HepG2 (cell line): Measurements from ENCODE around the gene SPTB. TPM values are rescaled to one million over a fixed set of nuclear protein-coding genes. Genes with fewer than 3 reads are reported as not detected.
A peak's percentile ranks its signal among the peaks of the same experiment; 100 is the strongest.

Source experiments
- HDAC2 ChIP-seq: sonication (generic); formaldehyde crosslinking; IDR thresholded peaks from 2 replicates; pipeline ENCODE4 v1.4.0; 2020; ENCODE audit warnings: missing genetic modification reagents
- KDM3A ChIP-seq: IDR thresholded peaks from 2 replicates; pipeline ENCODE4 v1.6.1; 2018; ENCODE audit warnings: low read depth, missing compliant biosample characterization
- MEIS2 ChIP-seq: sonication (generic); formaldehyde crosslinking; IDR thresholded peaks from 2 replicates; pipeline ENCODE4 v1.9.0; 2021; ENCODE audit warnings: mild to moderate bottlenecking, missing genetic modification reagents
- PAF1 ChIP-seq: IDR thresholded peaks from 2 replicates; pipeline ENCODE4 v1.6.1; 2016; ENCODE audit warnings: missing genetic modification reagents, missing compliant biosample characterization
- POLR2AphosphoS5 ChIP-seq: IDR thresholded peaks from 2 replicates; pipeline ENCODE4 v1.6.1; 2012; ENCODE audit warnings: low read depth, low read length
- PPARG ChIP-seq: conservative IDR thresholded peaks from 2 replicates; pipeline ENCODE4 v1.6.1; 2016; ENCODE audit warnings: missing biosample characterization, missing genetic modification reagents
- RFXANK ChIP-seq: IDR thresholded peaks from 2 replicates; pipeline ENCODE4 v1.6.1; 2016
- XRCC5 ChIP-seq: fragments of 200-400 bp; formaldehyde crosslinking; optimal IDR thresholded peaks from 2 replicates; pipeline ENCODE3; 2017; ENCODE audit warnings: mild to moderate bottlenecking, low read length
- ZFP90 ChIP-seq: sonication (generic); formaldehyde crosslinking; IDR thresholded peaks from 2 replicates; pipeline ENCODE4 v1.8.0; 2022; ENCODE audit warnings: missing genetic modification reagents, mild to moderate bottlenecking, inconsistent platforms, borderline replicate concordance
- ZMYM3 ChIP-seq: sonication (generic); formaldehyde crosslinking; IDR thresholded peaks from 2 replicates; pipeline ENCODE4 v1.5.1; 2020; ENCODE audit warnings: mild to moderate bottlenecking, missing genetic modification reagents
- ZNF256 ChIP-seq: sonication (generic); formaldehyde crosslinking; conservative IDR thresholded peaks from 2 replicates; pipeline ENCODE4 v1.4.0; 2020; ENCODE audit warnings: missing genetic modification reagents
- ZNF263 ChIP-seq: sonication (generic); formaldehyde crosslinking; IDR thresholded peaks from 2 replicates; pipeline ENCODE4 v1.4.0; 2020; ENCODE audit warnings: missing genetic modification reagents
- ZNF484 ChIP-seq: sonication (generic); formaldehyde crosslinking; IDR thresholded peaks from 2 replicates; pipeline ENCODE4 v1.5.1; 2020; ENCODE audit warnings: mild to moderate bottlenecking, low read depth, missing genetic modification reagents, borderline replicate concordance
- ZNF543 ChIP-seq: sonication (generic); formaldehyde crosslinking; IDR thresholded peaks from 2 replicates; pipeline ENCODE4 v1.4.0; 2020; ENCODE audit warnings: mild to moderate bottlenecking, missing genetic modification reagents
- ZNF678 ChIP-seq: sonication (generic); formaldehyde crosslinking; IDR thresholded peaks from 2 replicates; pipeline ENCODE4 v1.4.0; 2020; ENCODE audit warnings: mild to moderate bottlenecking, missing genetic modification reagents
- ZSCAN21 ChIP-seq: sonication (generic); formaldehyde crosslinking; IDR thresholded peaks from 2 replicates; pipeline ENCODE4 v1.8.0; 2022; ENCODE audit warnings: mild to moderate bottlenecking, missing genetic modification reagents, moderate library complexity, borderline replicate concordance
- polyA plus RNA-seq, 8 experiments: library from polyadenylated mRNA; depleted of rRNA in 3 of 8; stranded (reverse) in 7 of 8; unstranded in 1 of 8; fragments of >200 nt; fragmentation: Illumina TruSeq in 4 of 8; extraction: Trizol in 4 of 8; gene quantifications; 2 replicates each; pipeline versions ENCODE4 v1.2.1 to v1.2.3, GENCODE V29; 2011 to 2016; ENCODE audit warnings: low read depth in 4 of 8, missing spikeins in 1 of 8, mixed read lengths in 1 of 8; ENCODE audit not compliant: insufficient read depth in 1 of 8
- total RNA-seq, 5 experiments: library from RNA; depleted of rRNA; stranded (reverse); fragments of >200 nt; fragmentation: Illumina TruSeq; extraction: Trizol; gene quantifications; 2 replicates each; pipeline ENCODE4 v1.2.3, GENCODE V29; 2016; ENCODE audit warnings: low read depth in 1 of 5
- TF ChIP-seq, protein P1 (sequence below): sonication (generic); formaldehyde crosslinking; IDR thresholded peaks from 2 replicates; pipeline ENCODE4 v1.5.1; 2020; ENCODE audit warnings: missing genetic modification reagents, mild to moderate bottlenecking, borderline replicate concordance
- TF ChIP-seq, protein P2 (sequence below): sonication (generic); formaldehyde crosslinking; IDR thresholded peaks from 2 replicates; pipeline ENCODE4 v1.9.0; 2021; ENCODE audit warnings: missing genetic modification reagents, borderline replicate concordance
- TF ChIP-seq, protein P3 (sequence below): sonication (generic); formaldehyde crosslinking; IDR thresholded peaks from 2 replicates; pipeline ENCODE4 v1.4.0; 2020; ENCODE audit warnings: missing genetic modification reagents
- TF ChIP-seq, protein P4 (sequence below): IDR thresholded peaks from 2 replicates; pipeline ENCODE4 v1.6.1; 2012; ENCODE audit warnings: low read depth, low read length, improper control_type of control experiment
- TF ChIP-seq, protein P5 (sequence below): sonication (generic); formaldehyde crosslinking; IDR thresholded peaks from 2 replicates; pipeline ENCODE4 v1.5.1; 2020; ENCODE audit warnings: missing genetic modification reagents, mild to moderate bottlenecking, borderline replicate concordance

The SPTB gene
- total and polyA plus RNA-seq, 2 of the 13 experiments (the other 11 are each of a cell fraction or from before 2014, with no cell fraction given) = 0.01 to 0.02 TPM

DNA sequence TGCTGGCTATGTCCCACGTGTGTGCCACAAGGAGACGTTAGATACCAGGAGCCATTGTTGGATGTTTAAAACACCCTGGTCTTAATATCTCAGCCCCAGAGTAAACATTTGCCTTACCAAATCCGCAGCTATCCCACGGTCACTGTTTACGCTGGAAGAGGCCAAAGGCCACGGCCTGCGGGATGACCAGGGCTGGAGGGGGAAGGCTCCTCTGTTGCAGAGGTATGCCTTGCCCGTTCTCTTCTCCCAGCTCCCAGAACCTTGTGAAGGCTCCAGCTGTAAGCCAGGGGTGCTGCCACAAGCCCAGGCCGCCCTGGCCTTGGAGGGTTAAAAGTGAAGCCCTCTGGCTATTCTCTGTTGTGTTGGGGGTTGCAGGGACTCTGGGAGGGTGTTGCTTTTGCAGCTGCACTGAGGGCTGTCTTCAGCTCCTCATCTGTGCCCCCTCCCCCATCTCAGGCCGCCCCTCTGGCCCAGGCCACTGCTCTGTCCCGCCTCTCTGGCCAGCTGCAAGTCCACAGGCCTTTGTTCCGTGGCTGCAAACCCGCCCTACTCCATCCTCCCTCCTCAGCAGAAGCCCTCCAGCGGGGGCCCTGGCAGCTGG lies 173.0 kb downstream of the SPTB start (continued):
- TF ChIP-seq, protein P1, sequence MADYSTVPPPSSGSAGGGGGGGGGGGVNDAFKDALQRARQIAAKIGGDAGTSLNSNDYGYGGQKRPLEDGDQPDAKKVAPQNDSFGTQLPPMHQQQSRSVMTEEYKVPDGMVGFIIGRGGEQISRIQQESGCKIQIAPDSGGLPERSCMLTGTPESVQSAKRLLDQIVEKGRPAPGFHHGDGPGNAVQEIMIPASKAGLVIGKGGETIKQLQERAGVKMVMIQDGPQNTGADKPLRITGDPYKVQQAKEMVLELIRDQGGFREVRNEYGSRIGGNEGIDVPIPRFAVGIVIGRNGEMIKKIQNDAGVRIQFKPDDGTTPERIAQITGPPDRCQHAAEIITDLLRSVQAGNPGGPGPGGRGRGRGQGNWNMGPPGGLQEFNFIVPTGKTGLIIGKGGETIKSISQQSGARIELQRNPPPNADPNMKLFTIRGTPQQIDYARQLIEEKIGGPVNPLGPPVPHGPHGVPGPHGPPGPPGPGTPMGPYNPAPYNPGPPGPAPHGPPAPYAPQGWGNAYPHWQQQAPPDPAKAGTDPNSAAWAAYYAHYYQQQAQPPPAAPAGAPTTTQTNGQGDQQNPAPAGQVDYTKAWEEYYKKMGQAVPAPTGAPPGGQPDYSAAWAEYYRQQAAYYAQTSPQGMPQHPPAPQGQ (CRISPR knock-in tag) = no peak
- TF ChIP-seq ZSCAN21 (CRISPR knock-in tag) (no peak), ZNF256 (no peak), PAF1 (CRISPR knock-in tag) (no peak), KDM3A (CRISPR knock-in tag) (peak; percentile 18; the same call in 1 of the 2 replicates), ZNF678 (CRISPR knock-in tag) (no peak), ZNF484 (CRISPR knock-in tag) (no peak), XRCC5 (peak; percentile 51), ZMYM3 (CRISPR knock-in tag) (0 out of 2 replicates have a peak, but pooled peaks have one; percentile 69), ZNF263 (0 out of 2 replicates have a peak, but pooled peaks have one; percentile 41), POLR2AphosphoS5 (no peak), RFXANK (CRISPR knock-in tag) (no peak), HDAC2 (CRISPR knock-in tag) (peak; percentile 74; the same call in 1 of the 2 replicates), ZNF543 (no peak), MEIS2 (CRISPR knock-in tag) (0 out of 2 replicates have a peak, but pooled peaks have one; percentile 26), ZFP90 (0 out of 2 replicates have a peak, but pooled peaks have one; percentile 40), PPARG (CRISPR knock-in tag) (peak; percentile 85)
- TF ChIP-seq, protein P2, sequence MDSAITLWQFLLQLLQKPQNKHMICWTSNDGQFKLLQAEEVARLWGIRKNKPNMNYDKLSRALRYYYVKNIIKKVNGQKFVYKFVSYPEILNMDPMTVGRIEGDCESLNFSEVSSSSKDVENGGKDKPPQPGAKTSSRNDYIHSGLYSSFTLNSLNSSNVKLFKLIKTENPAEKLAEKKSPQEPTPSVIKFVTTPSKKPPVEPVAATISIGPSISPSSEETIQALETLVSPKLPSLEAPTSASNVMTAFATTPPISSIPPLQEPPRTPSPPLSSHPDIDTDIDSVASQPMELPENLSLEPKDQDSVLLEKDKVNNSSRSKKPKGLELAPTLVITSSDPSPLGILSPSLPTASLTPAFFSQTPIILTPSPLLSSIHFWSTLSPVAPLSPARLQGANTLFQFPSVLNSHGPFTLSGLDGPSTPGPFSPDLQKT (CRISPR knock-in tag) = no peak
- TF ChIP-seq, protein P3, sequence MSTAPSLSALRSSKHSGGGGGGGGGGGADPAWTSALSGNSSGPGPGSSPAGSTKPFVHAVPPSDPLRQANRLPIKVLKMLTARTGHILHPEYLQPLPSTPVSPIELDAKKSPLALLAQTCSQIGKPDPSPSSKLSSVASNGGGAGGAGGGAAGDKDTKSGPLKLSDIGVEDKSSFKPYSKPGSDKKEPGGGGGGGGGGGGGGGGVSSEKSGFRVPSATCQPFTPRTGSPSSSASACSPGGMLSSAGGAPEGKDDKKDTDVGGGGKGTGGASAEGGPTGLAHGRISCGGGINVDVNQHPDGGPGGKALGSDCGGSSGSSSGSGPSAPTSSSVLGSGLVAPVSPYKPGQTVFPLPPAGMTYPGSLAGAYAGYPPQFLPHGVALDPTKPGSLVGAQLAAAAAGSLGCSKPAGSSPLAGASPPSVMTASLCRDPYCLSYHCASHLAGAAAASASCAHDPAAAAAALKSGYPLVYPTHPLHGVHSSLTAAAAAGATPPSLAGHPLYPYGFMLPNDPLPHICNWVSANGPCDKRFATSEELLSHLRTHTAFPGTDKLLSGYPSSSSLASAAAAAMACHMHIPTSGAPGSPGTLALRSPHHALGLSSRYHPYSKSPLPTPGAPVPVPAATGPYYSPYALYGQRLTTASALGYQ (CRISPR knock-in tag) = peak; percentile 46; the same call in 1 of the 2 replicates
- TF ChIP-seq, protein P4, sequence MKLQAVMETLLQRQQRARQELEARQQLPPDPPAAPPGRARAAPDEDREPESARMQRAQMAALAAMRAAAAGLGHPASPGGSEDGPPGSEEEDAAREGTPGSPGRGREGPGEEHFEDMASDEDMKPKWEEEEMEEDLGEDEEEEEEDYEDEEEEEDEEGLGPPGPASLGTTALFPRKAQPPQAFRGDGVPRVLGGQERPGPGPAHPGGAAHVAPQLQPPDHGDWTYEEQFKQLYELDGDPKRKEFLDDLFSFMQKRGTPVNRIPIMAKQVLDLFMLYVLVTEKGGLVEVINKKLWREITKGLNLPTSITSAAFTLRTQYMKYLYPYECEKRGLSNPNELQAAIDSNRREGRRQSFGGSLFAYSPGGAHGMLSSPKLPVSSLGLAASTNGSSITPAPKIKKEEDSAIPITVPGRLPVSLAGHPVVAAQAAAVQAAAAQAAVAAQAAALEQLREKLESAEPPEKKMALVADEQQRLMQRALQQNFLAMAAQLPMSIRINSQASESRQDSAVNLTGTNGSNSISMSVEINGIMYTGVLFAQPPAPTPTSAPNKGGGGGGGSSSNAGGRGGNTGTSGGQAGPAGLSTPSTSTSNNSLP = no peak
- TF ChIP-seq, protein P5, sequence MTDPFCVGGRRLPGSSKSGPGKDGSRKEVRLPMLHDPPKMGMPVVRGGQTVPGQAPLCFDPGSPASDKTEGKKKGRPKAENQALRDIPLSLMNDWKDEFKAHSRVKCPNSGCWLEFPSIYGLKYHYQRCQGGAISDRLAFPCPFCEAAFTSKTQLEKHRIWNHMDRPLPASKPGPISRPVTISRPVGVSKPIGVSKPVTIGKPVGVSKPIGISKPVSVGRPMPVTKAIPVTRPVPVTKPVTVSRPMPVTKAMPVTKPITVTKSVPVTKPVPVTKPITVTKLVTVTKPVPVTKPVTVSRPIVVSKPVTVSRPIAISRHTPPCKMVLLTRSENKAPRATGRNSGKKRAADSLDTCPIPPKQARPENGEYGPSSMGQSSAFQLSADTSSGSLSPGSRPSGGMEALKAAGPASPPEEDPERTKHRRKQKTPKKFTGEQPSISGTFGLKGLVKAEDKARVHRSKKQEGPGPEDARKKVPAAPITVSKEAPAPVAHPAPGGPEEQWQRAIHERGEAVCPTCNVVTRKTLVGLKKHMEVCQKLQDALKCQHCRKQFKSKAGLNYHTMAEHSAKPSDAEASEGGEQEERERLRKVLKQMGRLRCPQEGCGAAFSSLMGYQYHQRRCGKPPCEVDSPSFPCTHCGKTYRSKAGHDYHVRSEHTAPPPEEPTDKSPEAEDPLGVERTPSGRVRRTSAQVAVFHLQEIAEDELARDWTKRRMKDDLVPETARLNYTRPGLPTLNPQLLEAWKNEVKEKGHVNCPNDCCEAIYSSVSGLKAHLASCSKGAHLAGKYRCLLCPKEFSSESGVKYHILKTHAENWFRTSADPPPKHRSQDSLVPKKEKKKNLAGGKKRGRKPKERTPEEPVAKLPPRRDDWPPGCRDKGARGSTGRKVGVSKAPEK (CRISPR knock-in tag) = no peak
